HG02943 (cell line): ENCODE measurements around the gene LMNA.

Experiments
- ATAC-seq: cut with Tn5 transposase; IDR thresholded peaks from one replicate; pipeline ENCODE4 v1.9.1; 2021; ENCODE audit warnings: mild to moderate bottlenecking, low read depth, moderate library complexity; ENCODE audit not compliant: unreplicated experiment

The LMNA gene

DNA sequence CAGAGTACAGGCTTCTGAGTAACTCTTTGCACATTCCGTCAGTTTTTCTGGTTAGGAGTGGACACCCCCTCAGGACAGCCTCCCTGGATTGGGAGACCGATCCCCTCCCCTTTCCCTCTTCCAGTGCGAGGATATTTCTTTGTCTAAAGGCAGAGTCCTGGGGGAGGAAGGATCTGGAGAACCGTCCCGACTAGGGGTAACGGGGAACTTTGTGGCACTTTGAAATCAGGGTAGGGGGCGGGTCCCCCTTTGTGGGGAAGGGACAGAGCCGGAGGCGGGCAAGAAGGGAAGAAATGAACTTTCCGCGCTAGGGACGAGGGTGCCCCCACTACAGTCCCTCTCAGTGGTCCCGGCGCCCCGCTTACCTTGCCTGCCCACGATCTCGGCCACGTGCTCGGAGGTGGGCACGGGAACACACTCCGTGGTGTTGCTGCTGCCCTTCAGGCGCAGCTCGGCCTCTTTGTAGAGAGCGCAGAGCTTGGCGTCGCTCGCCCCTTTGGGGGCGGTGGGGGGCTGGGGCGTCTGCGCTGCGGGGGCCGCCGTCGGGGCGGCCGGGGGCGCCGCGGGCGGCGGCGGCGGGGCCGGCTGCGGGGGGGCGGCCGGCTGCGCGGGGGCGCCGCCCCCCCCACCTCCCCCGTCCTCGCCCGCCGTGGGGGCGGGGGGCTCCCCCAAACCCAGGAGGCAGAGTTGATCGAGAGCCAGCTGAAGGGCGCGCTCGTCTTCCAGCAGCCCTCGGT, 33.2 kb upstream of the LMNA start:
- ATAC-seq, result no peak

DNA sequence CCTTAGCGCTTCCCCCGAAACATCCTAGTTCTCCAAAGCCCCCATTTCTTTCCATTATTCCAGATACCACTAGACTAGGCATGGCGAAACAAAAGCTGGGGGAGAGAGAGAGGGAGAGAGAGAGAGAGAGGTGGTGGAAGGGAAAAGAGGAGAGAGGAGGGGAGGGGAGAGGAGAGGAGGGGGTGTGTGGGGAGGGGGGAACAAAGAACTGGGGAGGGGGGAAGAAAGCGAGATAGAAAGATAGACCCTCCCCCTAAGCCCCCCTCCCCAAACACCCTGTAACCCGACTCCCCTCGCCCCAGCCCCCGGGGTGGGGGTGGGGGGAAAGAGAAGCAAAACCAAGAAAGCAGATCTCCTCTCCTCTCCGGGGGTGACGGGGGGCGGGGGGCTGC, 32.6 kb upstream of the LMNA start:
- ATAC-seq, result no peak

DNA sequence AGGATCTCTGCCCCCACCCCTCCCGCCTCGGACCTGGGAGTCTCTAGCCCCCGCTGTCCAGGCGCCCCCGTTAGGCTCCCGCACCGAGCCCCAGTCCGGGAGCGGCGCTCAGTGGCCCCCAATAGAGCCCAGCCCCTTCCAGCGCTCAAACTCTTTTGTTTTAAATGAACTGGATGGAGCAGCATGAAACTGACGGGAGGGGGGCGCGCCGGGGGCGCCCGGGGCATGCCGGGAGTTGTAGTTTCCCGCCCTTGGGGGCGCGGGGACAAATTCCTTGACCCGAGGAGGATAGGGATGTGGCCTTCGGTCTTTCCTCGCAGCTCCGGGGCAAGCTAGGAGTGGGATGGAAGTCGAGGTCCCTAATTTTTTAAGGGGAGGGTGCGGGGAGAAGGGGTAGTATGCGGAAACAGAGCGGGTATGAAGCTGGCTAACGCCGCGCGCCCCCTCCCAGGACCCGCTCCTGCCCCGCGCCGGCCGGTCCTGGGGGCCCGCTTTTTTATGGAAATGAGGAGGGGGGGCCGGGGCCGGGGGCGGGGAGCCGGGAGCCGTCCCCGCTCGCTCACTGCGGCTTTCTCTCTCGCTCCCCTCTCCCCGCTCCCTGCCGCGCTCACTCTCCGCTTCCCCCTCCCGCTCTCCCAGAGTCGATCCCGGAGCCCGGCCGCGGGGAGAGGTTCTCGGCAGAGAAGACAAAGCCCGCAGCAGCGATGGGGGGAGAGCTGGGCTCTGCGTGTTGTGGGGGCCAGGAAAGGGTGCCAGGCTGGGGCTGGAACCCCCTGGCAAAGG, 32.0 kb upstream of the LMNA start, which contains the start of gene MEX3A:
TSS of gene MEX3A (minus strand) at position 157 of the 783 bp plus-strand sequence. CDS start 467 bp downstream, outside the sequence.
- ATAC-seq, result no peak

DNA sequence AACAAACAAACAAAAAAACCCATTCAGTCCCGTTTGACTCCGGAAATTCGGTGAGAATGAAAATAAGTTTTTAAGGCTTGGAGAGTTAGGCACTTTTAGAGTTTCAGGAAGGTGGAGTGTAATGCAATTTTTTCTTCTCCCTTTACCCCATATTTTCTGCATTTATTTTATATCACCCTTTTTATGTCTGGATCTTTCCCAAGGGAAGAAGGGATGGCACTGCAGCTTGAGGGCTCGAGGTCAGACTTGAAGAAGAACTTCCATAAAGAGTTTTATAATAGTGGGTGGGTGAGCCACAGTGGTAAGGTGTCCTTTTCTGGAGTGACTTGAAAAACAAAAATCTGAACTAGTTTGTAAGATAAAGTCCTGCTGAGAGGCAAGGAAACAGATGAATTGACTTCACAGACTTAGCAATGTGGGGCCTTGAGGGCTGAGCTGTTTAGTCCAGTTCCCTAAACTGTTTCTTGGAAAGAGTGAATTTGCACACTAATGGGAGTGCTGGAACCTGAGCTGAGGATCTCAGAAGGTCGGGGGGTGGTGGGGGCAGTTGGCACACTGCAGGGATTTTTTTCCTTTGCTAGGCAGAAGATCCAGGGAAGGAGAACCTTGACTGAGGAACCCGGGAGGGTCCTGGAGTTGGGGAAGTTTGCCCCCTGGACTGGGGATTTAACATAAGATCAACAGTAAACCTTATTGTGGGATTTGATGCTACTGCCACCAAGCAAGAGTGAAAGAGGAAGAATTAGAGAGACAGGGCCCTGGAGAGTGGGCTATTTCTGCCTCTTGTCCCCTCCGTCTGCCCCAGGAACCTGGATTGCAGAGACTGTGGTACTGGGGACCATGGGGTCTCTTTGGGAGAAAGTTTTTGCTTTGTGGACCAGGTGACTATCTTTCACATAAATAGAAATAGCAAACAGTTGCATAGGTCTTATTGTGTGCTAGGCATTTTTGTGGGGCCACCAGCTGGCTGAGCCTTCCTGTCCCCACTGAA, 30.4 kb upstream of the LMNA start:
- no peak for ATAC-seq

DNA sequence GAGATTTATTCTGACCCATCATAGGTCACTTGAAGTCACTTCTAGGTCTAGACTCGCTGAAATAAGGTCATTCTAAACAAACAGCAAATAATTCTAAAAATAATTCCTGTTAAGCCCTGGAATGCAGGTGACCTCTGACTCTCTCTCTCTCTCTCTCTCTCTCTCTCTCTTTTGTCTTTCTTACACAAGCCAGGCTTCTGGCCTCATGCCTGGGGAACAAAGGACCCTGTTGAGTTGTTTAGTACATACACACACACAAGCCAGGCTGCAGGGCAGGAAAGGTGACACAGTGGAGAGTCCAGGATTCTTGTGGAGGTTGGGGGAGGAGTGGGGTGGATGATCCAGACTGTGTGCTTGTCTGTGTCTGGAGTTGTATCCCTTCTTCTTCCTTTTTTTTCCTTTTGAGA, 28.3 kb upstream of the LMNA start:
- ATAC-seq, result no peak

DNA sequence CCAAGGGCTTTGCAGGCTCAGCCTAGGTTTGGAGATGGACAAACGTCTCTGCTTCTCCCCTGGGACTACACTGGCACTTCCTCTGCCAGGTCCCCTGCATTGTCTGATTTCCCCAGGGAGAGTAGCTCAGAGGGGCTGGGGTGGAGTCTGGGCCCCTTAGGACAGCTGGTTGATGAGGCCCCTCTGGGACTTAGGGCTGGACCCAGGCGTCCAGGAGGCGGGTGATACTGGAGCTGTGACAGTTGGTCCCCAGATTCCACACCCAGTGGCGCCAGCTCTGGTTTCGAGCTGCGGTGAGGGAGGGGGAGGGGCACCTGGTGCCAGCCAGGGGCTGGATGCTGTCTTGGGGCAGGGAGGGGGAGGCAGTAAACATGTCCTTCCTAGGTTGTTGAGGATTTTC, 24.8 kb upstream of the LMNA start:
- no peak for ATAC-seq

DNA sequence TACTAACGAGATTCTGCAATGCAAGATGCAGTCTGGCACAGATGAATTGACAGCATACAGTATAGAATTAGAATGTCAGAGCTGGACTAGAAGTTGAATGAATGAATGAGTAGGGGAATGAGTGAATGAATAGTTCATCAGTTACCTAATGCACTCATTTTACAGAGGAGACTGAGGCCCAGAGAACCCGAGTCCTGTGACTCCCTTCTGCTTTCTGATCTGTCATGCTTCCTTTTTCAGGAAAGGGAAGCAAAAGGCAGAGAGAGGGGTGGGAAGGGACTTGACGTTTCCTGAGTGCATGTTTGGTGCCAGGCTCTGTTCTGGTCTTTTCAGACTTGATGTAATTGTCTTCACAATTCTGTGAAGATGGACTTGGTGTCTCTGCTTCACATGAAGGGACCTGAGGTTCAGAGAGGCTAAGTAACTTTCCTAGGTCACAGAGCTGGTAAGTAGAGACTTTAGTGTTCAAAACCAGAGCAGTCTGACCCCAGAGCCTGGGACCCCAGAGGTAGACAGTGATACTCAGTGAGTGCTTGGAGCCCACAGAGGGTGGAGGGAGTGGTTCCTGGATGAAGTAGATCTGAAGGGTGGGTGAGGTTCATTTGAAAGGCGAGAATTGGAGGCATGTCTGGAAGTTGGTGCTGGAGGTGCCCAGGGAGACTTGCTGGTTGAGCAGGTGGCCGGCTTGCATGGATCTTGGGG, 24.2 kb upstream of the LMNA start:
- ATAC-seq, result no peak

DNA sequence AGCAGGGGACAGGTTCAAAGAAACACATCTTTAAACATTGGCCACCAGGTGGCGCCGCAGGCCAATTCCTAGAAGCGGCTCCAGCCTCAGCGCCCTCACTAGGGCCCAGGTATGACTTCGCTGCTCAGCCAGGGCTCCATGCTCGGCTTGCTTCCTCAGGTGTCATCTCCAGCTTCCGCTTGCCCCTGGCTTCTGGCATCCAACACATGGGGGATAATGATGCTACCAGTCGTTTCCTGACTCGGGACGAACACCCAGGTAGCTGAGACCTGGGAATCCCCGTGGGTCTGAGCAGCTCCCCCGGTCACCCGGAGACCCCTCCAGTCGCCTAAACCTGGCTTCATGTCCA, 23.7 kb upstream of the LMNA start:
- ATAC-seq, result no peak

DNA sequence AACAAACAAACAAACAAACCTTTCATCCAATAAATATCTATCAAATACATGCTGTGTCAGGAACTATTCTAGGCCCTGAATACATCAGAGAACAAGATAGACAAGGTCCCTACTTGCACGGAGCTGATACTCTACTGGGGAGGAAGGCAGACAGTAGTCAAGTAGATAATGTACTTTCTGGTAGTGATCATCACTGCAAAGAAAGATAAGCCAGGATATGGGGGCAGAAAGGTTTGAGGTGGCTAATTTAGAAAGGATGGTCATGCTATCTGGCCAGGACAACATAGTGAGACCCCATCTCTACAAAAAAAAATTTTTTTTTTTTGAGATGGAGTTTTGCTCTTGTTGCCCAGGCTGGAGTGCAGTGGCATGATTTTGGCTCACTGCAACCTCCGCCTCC, 22.9 kb upstream of the LMNA start:
- ATAC-seq, result no peak

DNA sequence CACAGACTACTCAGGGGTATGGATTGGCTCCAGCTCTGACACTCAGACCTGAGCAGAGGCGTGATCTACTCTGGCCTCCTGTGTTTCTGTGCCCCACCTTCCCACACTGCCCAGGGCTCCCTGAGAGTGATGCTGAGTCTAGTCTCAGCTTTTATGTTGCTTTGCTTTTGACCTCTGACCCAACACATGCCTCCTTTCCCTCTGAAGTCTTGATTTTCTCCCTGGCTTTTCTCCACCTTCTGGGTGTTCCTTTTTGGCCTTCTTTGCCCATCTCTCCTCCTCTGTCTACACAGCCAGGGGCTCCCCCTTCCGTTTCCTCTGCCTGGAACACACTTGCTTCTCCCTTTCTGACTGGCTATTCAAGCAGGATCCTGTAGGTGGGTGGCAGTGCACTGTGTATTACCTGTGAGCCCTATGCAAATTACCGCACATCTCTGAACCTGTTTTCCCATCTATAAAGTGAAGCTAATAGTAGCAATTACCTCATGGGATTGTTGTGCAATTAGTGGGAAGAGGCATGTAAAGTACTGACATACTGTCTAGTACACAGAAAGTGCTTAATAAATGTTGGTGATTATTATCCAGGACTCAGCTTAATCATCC, 18.5 kb upstream of the LMNA start:
- ATAC-seq, result no peak

DNA sequence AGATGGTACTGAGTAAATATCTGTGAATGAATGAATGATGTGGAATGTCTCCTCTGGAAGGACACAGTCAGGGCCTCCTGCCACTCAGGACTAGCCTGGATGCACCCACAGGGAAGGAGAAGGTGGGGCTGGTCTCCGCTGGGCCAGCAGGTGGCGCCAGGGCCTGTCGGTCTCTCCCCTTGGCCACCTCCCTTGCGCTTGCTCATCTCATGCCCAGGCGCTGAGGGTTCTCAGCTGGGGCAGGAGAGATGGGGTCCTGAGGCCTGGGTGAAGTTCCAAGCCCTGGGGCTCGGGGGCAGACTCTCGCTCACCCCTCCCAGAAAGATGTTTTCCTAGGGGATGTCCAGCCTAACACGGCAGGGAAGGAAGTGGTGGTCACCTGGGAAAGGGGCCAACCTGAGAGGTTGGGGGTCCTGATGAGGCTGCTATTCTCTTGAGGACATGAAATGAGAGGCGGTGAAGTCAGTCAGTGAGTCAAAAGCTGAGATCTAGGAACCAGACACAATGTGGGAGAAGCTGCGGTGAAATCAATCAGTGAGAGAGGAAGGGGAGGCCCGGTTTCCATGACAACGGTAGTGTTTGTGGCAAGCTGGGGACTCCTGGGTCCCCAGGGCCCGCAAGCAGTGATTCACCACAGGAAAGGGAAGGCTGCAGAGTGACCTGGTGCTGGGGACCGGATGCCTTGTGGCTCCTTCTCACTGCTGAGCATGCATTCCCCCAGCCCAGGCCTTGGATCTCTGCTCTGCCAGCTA, 17.7 kb upstream of the LMNA start:
- ATAC-seq, result peak; percentile 54

DNA sequence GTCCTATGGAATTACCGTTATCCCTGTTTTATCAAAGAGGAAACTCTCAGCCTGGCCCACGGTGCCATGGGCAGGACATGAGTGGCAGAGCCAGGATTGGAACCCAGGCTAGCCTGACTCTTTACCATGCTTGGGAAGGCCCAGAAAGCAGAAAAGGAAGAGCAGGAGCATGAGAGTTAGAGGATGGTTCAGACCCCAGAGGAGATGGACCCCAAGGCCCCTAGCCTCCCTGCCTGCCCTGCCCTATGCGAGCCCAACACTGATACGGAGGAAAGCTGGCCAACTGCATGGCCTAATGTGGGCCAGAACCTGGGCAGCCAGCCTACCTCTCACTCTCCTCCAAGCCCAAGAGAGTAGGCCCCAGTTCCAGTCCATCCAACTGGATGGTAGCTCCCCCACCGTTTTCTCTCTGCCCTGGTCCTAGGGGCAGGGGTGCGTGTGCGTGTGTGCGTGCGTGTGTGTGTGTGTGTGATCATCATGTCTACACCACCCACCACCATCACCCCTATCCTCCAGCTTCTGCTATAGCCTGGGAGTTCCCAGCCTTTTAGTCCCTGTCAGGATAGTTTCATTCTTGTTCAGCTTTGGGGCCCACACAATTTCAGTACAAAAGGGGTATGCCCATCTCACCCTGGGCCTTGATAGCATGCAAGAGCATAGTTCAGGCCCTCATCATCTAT, 16.9 kb upstream of the LMNA start:
- no peak for ATAC-seq

DNA sequence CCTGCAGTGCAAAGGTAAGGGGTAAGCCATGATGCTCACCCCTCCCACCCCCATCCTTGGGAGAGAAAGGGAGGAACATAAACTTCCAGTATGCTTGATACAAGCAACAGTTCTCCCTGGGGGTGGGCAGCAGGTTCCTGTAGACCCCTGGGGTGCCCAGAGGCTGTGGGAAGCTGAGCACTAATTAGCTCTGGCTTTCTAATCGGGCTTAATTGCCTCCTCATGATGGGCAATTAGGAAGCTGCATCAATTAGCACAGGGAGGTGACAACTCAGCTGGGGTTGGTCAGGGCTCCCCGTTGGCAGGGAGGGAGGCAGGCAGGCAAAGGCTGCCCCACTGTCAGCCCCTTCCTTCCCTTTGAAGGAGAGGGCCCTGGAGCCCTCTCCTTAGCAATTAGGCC, 15.7 kb upstream of the LMNA start:
- no peak for ATAC-seq

DNA sequence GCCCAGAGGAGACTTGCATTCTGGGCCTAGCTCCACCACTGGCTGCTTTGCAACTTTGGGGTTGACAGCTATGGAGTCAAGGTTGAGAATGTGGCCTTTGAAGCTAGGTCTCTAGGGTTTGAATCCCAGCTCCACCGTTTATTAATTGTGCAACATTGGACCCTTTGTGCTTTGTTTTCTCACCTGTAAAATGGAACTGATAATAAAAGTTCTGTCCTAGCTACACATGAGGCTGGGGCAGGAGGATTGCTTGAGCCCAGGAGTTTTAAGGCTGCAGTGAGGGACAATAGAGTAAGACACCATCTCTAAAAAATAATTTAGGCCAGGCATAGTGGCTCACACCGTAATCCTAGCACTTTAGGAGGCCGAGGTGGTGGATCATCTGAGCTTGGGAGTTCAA, 15.2 kb upstream of the LMNA start:
- no peak for ATAC-seq

DNA sequence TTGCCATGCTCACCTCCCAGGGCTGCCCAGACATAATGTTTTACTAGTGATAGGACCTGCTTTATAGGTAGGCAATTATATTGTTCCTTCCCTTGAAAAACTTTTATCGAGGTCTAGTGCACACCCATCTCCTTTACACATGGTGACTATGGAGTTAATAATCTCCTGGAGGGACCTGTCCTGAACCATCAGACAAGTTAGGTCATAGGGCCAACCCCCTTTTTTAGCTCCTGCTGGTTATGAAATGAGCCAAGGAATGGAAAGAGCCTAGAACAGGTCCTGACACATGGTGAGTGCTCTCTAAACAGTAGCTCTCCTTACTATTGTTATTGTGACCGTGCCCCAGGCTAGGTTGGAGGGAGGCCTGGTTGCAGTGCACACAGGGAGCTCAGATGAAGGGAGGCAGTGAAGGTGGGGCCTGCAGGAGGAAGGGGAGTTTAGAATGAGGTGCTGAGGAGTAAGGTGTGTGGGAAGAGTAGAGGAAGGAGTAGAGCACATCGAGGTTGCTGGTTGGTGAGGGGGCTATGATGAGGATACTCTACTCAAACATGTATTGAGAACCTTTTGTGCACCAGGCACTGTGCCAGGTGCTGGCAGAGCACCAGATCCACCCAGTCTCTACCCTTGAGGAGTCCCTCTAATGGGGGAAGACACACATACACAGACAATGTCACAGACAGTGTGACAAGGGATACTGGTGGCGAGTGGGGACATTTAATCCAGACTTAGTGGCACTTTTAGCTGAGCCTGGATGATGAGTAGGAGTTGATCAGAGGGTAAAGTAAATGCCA, 14.1 kb upstream of the LMNA start:
- no peak for ATAC-seq

DNA sequence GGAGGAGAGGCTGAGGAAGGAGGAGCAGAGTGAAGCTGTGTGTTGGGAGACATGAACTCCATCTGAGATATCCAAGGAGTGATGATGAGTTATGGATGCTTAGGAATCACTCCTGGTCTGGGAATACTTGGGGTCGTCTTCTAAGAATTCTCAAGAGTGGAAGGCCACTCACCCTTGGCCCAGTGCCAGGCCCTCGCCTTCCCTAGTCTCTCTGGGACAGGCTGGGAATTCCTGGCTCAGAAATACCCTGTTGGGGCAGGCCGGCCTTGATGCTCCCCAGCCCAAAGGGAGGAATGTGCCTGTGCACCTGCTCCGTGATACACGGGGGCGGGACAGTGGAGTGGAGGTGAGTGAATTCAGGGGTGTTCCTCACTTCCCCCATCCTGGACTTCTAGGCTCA, 12.6 kb upstream of the LMNA start:
- no peak for ATAC-seq

DNA sequence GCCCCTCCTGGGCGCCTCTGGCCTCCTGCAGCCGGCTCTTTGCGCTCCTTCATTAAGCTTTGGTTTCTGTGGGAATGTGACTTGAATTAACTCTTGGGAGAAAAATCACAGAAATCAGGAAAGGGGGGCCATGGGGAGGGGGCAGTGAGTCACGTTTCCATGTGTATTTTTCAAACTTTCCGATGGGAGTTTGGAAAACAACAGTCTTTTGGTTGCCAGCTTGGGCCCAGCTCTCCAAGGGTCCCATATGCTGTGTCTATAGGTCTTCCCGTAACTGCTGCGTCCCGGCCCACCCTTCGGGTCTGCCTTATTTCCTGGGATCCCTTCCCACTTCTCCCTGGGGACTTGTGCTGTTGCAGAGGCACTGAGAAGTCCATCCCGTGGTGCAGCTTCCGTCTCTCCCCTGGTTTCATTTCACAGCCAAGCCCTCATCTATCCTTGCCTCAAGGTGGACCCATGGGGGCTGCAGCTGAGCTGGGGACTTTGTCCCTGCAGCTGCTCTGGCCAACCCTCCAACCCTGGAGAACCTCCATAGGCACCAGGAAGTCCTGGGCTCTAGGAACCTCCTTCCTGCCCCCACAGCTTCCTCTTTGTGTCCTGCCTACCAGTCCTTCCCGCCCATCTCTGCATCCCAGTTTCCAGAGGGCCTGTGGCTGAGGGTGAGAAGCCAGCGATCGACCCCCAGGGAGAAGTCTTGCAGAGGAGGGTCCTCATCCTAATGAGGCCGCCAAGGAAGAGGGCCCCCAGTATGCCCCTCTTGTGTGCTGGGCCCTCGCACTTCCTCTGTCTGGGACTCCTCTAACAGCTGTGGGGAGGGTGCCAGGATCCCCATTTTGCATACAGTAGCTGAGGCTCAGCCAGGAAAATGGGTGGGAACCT, 11.6 kb upstream of the LMNA start:
- ATAC-seq, result no peak
